Loucy (cell line): Measurements from ENCODE around the gene NALCN.

Experiments
- H2AFZ ChIP-seq: fragments of 200-600 bp; sonication (generic); 2 replicates; pipeline ENCODE4 v1.6.0; 2016; ENCODE audit warnings: antibody characterized with exemption, mild to moderate bottlenecking, low read length, moderate library complexity
- H3F3A ChIP-seq: fragments of 200-600 bp; 2 replicates; pipeline ENCODE4 v1.6.0; 2016; ENCODE audit warnings: antibody characterized with exemption, low read depth, mild to moderate bottlenecking
- H3K27me3 ChIP-seq: fragments of 200-600 bp; sonication (generic); 2 replicates; pipeline ENCODE4 v1.6.1; 2014; ENCODE audit warnings: low read length, mild to moderate bottlenecking; ENCODE audit not compliant: insufficient read depth, poor library complexity, severe bottlenecking
- H3K36me3 ChIP-seq: fragments of 200-600 bp; sonication (generic); 2 replicates; pipeline ENCODE4 v1.6.1; 2016; ENCODE audit warnings: low read length; ENCODE audit not compliant: insufficient read depth
- H3K4me1 ChIP-seq: fragments of 200-600 bp; sonication (generic); 2 replicates; pipeline ENCODE4 v1.5.1; 2014; ENCODE audit warnings: low read length, mild to moderate bottlenecking; ENCODE audit not compliant: insufficient read depth, poor library complexity, severe bottlenecking
- H3K4me2 ChIP-seq: fragments of 200-600 bp; sonication (generic); 2 replicates; pipeline ENCODE4 v1.6.0; 2014; ENCODE audit warnings: antibody characterized with exemption, low read length, low read depth, mild to moderate bottlenecking; ENCODE audit not compliant: poor library complexity, severe bottlenecking
- H3K4me3 ChIP-seq: fragments of 200-600 bp; sonication (generic); 2 replicates; pipeline ENCODE4 v1.5.1; 2014; ENCODE audit warnings: low read length, mild to moderate bottlenecking, mixed read lengths; ENCODE audit not compliant: poor library complexity, severe bottlenecking
- H3K79me2 ChIP-seq: fragments of 200-600 bp; sonication (generic); 2 replicates; pipeline ENCODE4 v1.6.1; 2014; ENCODE audit warnings: low read length; ENCODE audit not compliant: insufficient read depth
- H3K9ac ChIP-seq: fragments of 200-600 bp; sonication (generic); 2 replicates; pipeline ENCODE4 v1.6.0; 2014; ENCODE audit warnings: mild to moderate bottlenecking, low read depth, low read length, moderate library complexity; ENCODE audit not compliant: poor library complexity, severe bottlenecking
- H3K9me2 ChIP-seq: fragments of 200-600 bp; sonication (generic); replicated peaks from 2 replicates; pipeline ENCODE4 v1.6.1; 2016; ENCODE audit warnings: low read depth, low read length, mixed read lengths
- H3K9me3 ChIP-seq: fragments of 200-600 bp; sonication (generic); 2 replicates; pipeline ENCODE4 v1.6.1; 2014; ENCODE audit warnings: mild to moderate bottlenecking, antibody characterized with exemption, low read length, low read depth; ENCODE audit not compliant: insufficient read depth
- H4K20me1 ChIP-seq: fragments of 200-600 bp; sonication (generic); 2 replicates; pipeline ENCODE4 v1.6.0; 2014; ENCODE audit warnings: antibody characterized with exemption, low read length, mild to moderate bottlenecking; ENCODE audit not compliant: insufficient read depth, poor library complexity, severe bottlenecking
- CTCF ChIP-seq: fragments of 200-600 bp; sonication (generic); conservative IDR thresholded peaks from 2 replicates; pipeline ENCODE4 v1.5.1; 2014; ENCODE audit warnings: mild to moderate bottlenecking, antibody characterized with exemption, low read length
- EZH2phosphoT487 ChIP-seq: fragments of 200-600 bp; IDR thresholded peaks from 2 replicates; pipeline ENCODE4 v1.6.1; 2018; ENCODE audit warnings: antibody characterized with exemption, mild to moderate bottlenecking, moderate library complexity, borderline replicate concordance

NALCN gene

GRCh38 chr13:101157261-101157660, 259.0 kb downstream of the NALCN start:
- Histone ChIP-seq H3K9me2 (no peaks in the 10 kb centered on the region), H3K4me3 (no peak overlapping the region), H3F3A (no peaks in the 10 kb centered on the region), H2AFZ (no peak overlapping the region), H3K9ac (no peak overlapping the region), H3K27me3 (no peaks in the 10 kb centered on the region), H4K20me1 (no peaks in the 10 kb centered on the region), H3K36me3 (no peaks in the 10 kb centered on the region), H3K9me3 (no peaks in the 10 kb centered on the region), H3K79me2 (no peaks in the 10 kb centered on the region), H3K4me1 (no peaks in the 10 kb centered on the region), H3K4me2 (no peak overlapping the region)
- no peak for TF ChIP-seq CTCF
- no peak for TF ChIP-seq EZH2phosphoT487

DNA sequence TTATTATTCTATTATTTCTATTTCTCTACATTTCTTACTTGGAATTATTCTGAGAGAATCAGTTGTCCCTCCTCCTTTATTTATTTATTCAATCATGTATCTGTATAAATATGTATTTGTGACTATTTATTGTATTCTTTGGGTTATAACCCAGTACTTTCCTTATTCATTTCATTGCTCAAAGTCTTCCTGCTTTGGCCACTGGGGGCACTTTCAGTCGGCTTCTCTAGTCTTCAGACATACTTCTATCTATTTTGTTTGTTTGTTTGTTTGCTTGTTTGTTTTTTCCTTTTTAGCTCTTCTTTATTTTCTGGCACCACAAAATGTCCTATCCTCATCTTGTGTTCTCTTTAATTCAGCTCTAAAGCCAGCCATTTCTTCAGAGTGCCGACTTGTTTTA, 260.4 kb downstream of the NALCN start:
- Histone ChIP-seq H3K27me3 (no peaks in the 10 kb centered on the region), H4K20me1 (no peaks in the 10 kb centered on the region), H3K4me2 (no peak overlapping the region), H3K9me3 (no peaks in the 10 kb centered on the region), H3K79me2 (no peaks in the 10 kb centered on the region), H3F3A (no peaks in the 10 kb centered on the region), H3K9me2 (no peaks in the 10 kb centered on the region), H3K9ac (no peak overlapping the region), H3K4me3 (no peak overlapping the region), H3K4me1 (no peaks in the 10 kb centered on the region), H2AFZ (no peak overlapping the region), H3K36me3 (no peaks in the 10 kb centered on the region)
- TF ChIP-seq CTCF (peak; percentile 60), EZH2phosphoT487 (no peak)

- H3K4me1 ChIP-seq = no peaks in the 10 kb centered on the region
- no peak overlapping the region for H3K9ac ChIP-seq
- no peaks in the 10 kb centered on the region for H3F3A ChIP-seq
- no peaks in the 10 kb centered on the region for H3K9me3 ChIP-seq
- H3K4me3 ChIP-seq = no peak overlapping the region
- TF ChIP-seq CTCF (no peak), EZH2phosphoT487 (no peak)
- no peak overlapping the region for H2AFZ ChIP-seq
- no peaks in the 10 kb centered on the region for H3K9me2 ChIP-seq
- H4K20me1 ChIP-seq = no peaks in the 10 kb centered on the region
- no peaks in the 10 kb centered on the region for H3K79me2 ChIP-seq
- H3K4me2 ChIP-seq = no peak overlapping the region
- H3K27me3 ChIP-seq = no peaks in the 10 kb centered on the region
- H3K36me3 ChIP-seq = no peaks in the 10 kb centered on the region
Observed at GRCh38 chr13:101152184-101152583, 264.1 kb downstream of the NALCN start.
